Activated naive CD8-positive, alpha-beta T cell treated with anti-CD3 and anti-CD28 coated beads for 36 hours (primary cell): ENCODE measurements around the gene ARHGAP22. TPM values are rescaled to one million over a fixed set of nuclear protein-coding genes. Genes with fewer than 3 reads are reported as not detected.

Experiments
- DNase-seq: peaks from one replicate; pipeline ENCODE4 v3.0.0; 2021
- H3K27ac Mint-ChIP-seq: one replicate; pipeline ENCODE4 v1.8.0; 2022; ENCODE audit warnings: mild to moderate bottlenecking, moderate library complexity, mixed read lengths
- H3K27me3 Mint-ChIP-seq: one replicate; pipeline ENCODE4 v1.8.0; 2022; ENCODE audit warnings: mild to moderate bottlenecking, mixed read lengths
- H3K36me3 Mint-ChIP-seq: one replicate; pipeline ENCODE4 v1.8.0; 2021; ENCODE audit warnings: mild to moderate bottlenecking, mixed read lengths
- H3K4me1 Mint-ChIP-seq: one replicate; pipeline ENCODE4 v1.8.0; 2021; ENCODE audit warnings: mixed read lengths
- H3K4me3 Mint-ChIP-seq: one replicate; pipeline ENCODE4 v1.8.0; 2022; ENCODE audit warnings: mild to moderate bottlenecking, moderate library complexity, mixed read lengths
- H3K9me3 Mint-ChIP-seq: one replicate; pipeline ENCODE4 v1.8.0; 2022; ENCODE audit warnings: mixed read lengths
- total RNA-seq, 2 experiments: library from RNA; stranded (reverse); gene quantifications; one replicate each; pipeline ENCODE4 v1.2.3, GENCODE V29; 2021

Gene ARHGAP22
- total RNA-seq, 2 experiments from 2014 or later, result not detected

DNA sequence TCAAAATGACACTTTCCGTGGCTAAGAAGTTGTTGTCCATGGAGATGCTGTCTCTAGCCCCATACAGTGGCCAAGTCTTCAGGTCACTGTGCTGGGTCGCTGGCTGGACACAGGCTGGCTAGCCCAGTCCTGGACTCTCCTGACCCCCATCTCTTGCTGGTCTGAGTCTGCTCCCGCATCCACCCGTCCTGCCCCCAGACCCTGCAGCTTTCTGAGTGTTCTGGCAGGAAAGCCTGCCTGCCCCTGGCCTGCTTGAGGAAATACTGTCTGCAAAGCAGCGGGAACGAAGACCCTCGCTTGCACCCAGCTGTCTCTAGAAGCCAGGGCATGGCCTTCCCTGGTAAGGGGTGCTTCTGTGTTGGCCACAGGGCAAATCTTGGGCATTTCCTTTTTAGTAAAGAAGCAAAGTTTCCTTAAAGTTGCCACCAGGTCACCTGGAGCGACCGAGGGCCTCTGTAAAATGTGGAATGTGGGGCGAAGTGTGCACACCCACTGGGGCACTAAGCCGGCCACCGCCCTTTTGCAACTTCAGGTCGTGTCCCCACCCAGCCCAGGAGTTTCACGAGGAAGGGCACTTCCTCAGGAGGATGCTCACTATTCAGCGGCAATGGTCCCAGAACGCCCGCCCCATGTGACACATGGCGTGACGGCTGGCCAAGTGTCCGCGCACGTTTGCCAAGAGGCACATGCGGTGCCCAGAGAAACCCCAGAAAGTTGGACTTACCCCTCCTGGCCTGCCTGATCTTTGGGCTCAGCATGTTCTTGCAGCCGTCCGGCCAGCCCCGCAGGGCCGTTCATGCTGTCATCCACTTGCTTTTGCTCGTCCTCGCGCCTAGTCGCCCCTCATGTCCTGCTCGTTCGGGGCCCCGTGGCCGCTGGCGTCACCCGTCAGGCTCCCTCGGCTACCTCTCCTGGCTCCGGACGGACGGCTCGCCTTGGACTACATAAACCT lies 558 bp downstream of the ARHGAP22 start:
- no peak overlapping the region for H3K27ac Mint-ChIP-seq
- no peaks in the 10 kb centered on the region for H3K9me3 Mint-ChIP-seq
- H3K27me3 Mint-ChIP-seq, result peaks cover 42% of the 10 kb centered on the region
- H3K4me3 Mint-ChIP-seq, result peak overlapping the region; percentile 29
- H3K4me1 Mint-ChIP-seq, result peaks cover 3% of the 10 kb centered on the region
- DNase-seq, result no peak
- no peaks in the 10 kb centered on the region for H3K36me3 Mint-ChIP-seq

DNA sequence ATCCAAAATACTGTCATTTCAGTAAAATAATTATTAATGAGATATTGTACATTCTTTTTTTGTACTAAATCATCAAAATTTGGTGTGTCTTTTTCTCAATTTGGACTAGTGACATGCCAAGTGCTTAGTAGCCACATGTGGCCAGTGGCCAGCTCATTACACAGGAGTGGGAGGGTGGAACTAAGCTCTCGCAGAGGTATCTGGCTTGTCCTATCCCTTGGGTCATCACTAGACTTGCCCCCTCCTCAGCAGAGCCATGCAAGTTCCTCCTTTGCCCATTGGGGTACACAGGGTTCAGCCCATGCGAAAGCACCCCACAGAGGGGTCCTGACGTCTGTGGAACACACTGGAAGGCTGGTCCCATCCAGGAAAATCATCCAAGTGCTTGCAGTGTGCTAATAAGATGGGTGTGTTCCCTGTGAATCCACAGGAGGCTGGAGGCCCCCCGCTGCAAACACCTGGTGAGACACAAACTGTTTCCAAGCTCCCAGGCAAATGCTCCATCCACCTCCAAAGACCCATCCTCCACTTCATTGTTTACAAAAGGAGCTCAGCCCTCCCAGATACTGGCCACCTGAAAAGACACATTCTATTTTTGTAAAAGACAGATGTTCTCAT lies 1.3 kb downstream of the ARHGAP22 start:
- no peak for DNase-seq
- peaks cover 42% of the 10 kb centered on the region for H3K27me3 Mint-ChIP-seq
- peaks cover 3% of the 10 kb centered on the region for H3K4me1 Mint-ChIP-seq
- H3K36me3 Mint-ChIP-seq, result no peaks in the 10 kb centered on the region
- H3K4me3 Mint-ChIP-seq, result no peak overlapping the region
- no peaks in the 10 kb centered on the region for H3K9me3 Mint-ChIP-seq
- H3K27ac Mint-ChIP-seq, result no peak overlapping the region

DNA sequence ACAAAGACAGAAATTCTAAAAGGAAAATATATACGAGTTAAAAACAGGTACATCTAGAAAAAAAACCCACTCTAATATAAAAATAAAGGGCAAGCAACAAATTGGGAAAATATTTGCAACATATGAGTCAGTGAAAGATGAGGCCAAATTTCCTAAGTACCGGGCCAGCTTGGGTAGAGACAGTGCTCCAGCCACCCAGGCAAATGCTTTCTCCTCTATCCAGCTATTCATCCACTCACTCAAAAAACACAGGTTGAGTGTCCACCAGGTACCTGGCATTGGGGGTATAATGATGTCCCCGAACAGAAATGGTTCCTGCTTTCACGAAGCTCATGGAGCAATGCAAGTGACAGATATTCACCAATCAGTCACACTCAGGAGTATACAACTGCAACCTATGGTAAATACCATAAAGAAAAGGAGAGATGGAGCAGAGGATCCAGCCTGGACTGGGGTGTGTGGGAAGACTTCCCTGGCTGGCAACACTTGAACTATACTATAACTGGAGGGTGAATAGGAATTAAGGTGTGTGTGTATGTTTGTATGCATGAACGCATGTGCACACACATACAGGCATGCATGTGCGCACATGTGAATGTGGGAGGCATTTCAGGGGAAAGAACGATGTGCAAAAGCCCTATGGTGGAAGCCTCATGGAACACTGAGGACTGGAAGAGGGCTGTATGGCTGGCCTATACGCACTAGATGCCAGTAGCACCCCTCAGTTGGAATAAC lies 2.3 kb downstream of the ARHGAP22 start:
- no peak overlapping the region for H3K4me3 Mint-ChIP-seq
- H3K27me3 Mint-ChIP-seq, result peaks cover 42% of the 10 kb centered on the region
- no peak overlapping the region for H3K27ac Mint-ChIP-seq
- no peak for DNase-seq
- no peaks in the 10 kb centered on the region for H3K36me3 Mint-ChIP-seq
- no peaks in the 10 kb centered on the region for H3K9me3 Mint-ChIP-seq
- peaks cover 3% of the 10 kb centered on the region for H3K4me1 Mint-ChIP-seq

DNA sequence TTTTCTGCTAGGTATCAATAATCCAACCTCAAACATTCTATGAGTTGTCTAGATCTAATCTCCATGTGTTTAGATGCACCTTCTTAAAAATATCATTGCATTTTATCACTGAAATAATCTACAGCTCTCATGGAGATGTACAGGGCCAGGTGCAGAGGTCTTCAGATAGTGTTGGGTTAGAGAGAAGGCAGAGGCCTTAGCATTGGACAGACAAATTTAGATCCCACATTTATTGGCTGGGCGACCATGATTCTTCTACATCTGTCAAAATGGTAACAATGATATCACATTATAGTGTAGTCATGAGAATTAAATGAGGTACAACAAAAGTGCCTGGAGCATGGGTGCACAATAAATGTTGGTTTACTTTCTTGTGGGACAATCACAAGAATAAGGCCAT lies 3.1 kb downstream of the ARHGAP22 start:
- Mint-ChIP-seq H3K9me3 (no peaks in the 10 kb centered on the region), H3K27ac (no peak overlapping the region), H3K27me3 (peaks cover 37% of the 10 kb centered on the region), H3K4me1 (peaks cover 3% of the 10 kb centered on the region), H3K4me3 (no peak overlapping the region), H3K36me3 (no peaks in the 10 kb centered on the region)
- no peak for DNase-seq

DNA sequence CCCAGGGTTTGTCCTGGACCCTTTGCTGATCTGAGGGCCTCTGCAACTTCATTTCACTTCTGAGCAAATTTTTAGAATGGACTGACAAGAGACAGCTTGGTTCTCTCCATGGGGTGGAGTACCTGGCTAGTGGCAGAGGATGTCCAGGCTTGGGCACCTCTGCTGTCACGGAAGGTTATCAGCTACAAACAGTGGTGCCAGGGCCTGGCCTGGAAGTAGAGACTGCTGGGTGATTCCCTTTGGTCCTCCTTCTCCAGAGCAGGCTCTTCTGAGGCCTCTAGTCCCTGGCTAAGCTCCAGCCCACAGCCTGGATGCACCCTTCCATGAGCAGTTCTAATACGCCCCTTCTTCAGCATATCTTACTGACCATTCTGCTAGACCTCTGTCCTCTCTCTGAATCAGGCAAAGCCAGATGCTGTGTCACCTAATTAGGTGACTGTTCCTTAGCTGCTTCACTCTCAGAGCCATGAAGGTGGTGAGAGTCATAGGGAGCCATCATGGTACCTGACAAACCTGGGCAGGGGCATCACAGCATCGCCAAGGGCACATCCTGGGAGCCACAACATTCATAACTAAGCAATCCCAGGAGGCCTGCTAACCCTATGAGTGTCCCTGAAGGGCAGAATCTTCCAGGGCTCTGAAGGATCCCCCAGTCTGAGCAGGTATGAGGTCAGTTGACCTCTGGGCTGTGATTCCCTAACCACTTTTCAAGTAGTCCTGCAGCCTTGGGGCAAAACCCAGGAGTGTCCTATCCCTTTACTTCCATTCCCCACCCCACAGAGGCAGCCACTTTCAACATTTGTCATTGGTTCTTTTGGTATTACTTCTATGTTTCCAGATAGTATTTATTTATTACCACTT lies 4.0 kb downstream of the ARHGAP22 start:
- no peak overlapping the region for H3K4me3 Mint-ChIP-seq
- peaks cover 3% of the 10 kb centered on the region for H3K4me1 Mint-ChIP-seq
- no peaks in the 10 kb centered on the region for H3K36me3 Mint-ChIP-seq
- no peak overlapping the region for H3K27ac Mint-ChIP-seq
- no peaks in the 10 kb centered on the region for H3K9me3 Mint-ChIP-seq
- DNase-seq, result no peak
- peaks cover 28% of the 10 kb centered on the region for H3K27me3 Mint-ChIP-seq

DNA sequence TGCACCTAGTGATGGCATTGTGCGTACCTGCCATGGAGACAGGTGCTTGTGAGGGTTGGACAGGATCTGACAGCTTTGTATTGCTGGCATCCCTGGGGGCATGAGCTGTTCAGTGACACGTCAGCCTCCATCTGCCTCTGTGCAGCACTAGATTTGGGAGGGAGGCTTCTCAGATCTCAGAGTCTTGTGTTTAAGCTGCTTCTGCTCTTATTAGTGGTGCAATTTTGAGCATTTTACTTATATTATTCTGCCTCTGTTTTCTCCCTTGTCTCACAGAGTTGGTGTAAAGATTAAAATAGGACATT lies 5.1 kb downstream of the ARHGAP22 start:
- Mint-ChIP-seq H3K4me1 (no peaks in the 10 kb centered on the region), H3K27ac (no peak overlapping the region), H3K27me3 (peaks cover 17% of the 10 kb centered on the region), H3K9me3 (no peaks in the 10 kb centered on the region), H3K4me3 (no peak overlapping the region), H3K36me3 (no peaks in the 10 kb centered on the region)
- no peak for DNase-seq

DNA sequence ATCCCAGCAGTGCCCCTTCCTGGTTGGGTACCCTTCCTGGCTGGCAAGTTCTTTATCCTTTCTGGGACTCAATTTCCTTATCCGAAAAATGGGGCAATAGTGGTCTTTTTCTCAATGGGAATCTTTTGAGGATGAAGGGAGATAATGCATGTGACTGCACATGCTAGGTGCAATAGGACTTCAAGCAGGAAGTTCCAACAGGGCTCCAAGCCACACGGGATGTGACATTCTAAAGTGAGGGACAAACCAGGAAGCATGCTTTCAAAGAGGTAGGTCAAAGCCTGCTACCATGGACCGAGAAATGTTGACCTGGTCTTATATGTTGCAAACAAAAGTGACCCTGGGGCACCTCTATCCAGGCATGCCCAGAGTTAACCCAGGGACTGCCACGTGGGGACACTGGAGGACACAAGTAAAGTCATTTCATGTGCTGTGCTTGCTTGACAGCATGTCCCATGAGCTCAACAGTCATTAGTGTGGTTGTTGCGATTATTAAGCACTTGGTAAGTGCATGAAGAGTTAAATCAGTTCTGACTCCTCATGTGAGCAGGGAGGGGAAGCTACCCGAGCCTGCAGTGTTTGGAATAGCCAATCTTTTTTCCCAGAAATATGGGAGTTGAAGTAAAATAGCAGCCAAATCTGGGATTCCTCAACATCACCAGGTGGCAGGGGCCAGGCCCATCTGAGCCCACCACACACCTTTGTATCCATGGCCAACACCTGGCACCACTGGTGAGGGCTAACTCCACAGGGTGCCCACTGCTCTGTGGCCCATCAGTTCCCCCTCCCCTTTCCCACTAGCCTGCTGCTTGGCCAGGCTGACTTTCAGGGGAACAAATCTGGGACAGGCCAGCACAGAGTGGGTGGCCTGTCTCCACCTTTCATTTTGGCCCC lies 5.7 kb downstream of the ARHGAP22 start:
- Mint-ChIP-seq H3K36me3 (no peaks in the 10 kb centered on the region), H3K4me1 (no peaks in the 10 kb centered on the region), H3K4me3 (no peak overlapping the region), H3K27me3 (peaks cover 11% of the 10 kb centered on the region), H3K27ac (no peak overlapping the region), H3K9me3 (no peaks in the 10 kb centered on the region)
- no peak for DNase-seq

DNA sequence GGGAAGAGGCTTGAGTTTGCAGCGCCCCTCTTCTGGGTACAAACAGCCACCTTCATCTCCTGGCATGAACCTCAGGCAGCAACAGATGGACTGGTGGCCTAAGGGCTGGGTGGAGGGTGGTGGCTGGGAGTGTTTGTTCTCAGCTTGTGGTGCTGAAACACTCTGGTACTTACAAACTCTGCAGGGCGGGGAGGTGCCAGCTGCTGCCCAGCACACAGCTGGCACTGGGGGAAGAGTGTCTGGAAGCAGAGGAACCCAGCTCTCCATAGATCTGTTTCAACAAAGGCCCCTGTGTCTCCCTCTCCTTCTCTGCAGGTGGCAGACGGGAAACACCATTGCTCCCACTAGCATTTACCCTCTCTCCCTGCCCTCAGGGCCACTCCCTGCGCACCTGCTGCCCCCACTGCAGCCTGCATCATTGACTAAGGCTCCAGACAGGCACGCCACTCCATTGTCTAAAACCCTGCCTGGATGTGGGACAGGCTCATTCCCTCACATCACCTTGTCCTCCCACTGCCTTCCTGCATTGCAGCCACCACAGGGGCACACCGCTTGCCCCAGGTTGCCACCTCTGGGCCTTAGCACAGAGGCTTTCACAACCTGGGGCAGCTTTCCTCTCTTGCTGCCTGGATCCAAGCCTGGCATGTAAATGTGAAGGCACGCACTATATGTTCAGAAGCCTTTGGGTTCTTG lies 6.5 kb downstream of the ARHGAP22 start:
- DNase-seq, result no peak
- H3K36me3 Mint-ChIP-seq, result no peaks in the 10 kb centered on the region
- H3K9me3 Mint-ChIP-seq, result no peaks in the 10 kb centered on the region
- no peaks in the 10 kb centered on the region for H3K4me1 Mint-ChIP-seq
- no peak overlapping the region for H3K27ac Mint-ChIP-seq
- no peak overlapping the region for H3K4me3 Mint-ChIP-seq
- H3K27me3 Mint-ChIP-seq, result peaks cover 4% of the 10 kb centered on the region

DNA sequence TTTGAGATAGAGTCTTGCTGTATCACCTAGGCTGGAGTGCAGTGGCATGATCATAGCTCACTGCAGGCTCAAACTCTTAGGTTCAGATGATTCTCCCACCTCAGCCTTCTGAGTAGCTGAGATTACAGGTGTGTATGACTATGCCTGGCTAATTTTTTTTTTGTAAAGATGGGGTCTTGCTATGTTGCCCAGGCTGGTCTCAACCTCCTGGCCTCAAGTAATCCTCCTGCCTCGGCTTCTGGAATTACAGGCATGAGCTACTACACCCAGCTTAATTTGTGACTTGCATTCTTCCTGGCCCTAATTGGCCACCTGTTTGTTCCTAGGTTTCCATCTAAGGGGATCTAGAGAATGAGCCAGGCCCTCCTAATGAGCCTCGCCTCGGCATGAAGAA lies 9.3 kb downstream of the ARHGAP22 start:
- H3K27ac Mint-ChIP-seq, result no peak overlapping the region
- no peaks in the 10 kb centered on the region for H3K27me3 Mint-ChIP-seq
- no peaks in the 10 kb centered on the region for H3K9me3 Mint-ChIP-seq
- H3K4me1 Mint-ChIP-seq, result no peaks in the 10 kb centered on the region
- no peak for DNase-seq
- H3K36me3 Mint-ChIP-seq, result no peaks in the 10 kb centered on the region
- no peak overlapping the region for H3K4me3 Mint-ChIP-seq

DNA sequence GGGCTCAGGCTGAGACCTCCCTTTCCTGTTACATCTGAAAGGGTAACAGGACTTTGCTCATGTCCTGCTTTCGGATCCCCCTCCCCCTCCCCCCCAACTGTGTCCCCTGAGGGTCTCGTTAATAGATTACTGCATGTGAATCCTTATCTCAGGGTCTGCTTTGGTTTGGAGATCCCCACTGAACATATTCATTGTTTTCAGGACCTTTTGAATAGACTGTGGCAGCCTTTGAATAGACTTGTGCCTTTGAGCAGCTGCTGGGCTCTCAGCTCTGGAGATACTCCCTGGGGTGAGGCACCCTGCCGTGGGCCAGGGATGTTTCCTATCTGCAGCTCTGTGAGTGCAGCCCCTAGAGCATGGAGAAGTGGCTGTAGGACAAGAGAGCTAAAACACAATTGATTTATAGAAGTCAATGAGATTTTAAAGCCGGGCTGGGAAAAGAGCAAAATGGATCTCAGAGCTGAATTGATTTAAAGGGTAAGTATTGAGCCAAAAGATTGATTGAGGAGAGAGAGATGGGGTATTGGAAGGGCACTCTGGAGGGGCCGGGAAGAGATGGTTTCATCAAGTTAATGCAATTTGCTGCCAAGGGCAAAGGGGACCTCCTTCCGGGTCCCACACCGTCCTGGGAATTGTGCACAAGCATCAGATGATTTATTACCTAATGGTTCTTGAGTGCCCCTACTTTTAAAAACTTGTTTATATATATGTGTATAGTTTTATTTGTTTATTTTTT lies 9.9 kb downstream of the ARHGAP22 start:
- no peak overlapping the region for H3K4me3 Mint-ChIP-seq
- H3K9me3 Mint-ChIP-seq, result no peaks in the 10 kb centered on the region
- no peak overlapping the region for H3K27ac Mint-ChIP-seq
- no peaks in the 10 kb centered on the region for H3K27me3 Mint-ChIP-seq
- H3K36me3 Mint-ChIP-seq, result no peaks in the 10 kb centered on the region
- no peak for DNase-seq
- H3K4me1 Mint-ChIP-seq, result no peaks in the 10 kb centered on the region

DNA sequence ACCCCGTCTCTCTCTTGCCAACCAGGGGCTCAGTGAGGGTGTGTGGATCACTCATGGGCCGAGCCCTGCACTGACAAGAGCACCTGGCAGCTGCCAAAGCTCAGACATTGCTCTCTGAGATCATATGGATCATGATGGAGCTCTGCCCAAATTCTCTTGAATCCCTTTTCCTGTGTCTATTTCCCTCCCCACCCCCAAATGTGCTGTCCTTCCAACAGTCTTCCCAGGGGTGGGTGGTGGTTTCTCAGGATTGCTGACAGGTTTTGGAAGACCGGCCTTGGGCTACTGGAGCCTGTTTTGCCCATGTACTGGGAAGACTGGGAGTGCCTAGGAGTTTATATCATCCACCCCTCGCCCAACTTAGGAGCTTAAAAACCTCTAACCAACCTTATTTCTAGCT lies 10.5 kb downstream of the ARHGAP22 start:
- Mint-ChIP-seq H3K27me3 (no peaks in the 10 kb centered on the region), H3K4me1 (no peaks in the 10 kb centered on the region), H3K27ac (no peak overlapping the region), H3K9me3 (no peaks in the 10 kb centered on the region), H3K4me3 (no peak overlapping the region), H3K36me3 (no peaks in the 10 kb centered on the region)
- DNase-seq, result no peak

DNA sequence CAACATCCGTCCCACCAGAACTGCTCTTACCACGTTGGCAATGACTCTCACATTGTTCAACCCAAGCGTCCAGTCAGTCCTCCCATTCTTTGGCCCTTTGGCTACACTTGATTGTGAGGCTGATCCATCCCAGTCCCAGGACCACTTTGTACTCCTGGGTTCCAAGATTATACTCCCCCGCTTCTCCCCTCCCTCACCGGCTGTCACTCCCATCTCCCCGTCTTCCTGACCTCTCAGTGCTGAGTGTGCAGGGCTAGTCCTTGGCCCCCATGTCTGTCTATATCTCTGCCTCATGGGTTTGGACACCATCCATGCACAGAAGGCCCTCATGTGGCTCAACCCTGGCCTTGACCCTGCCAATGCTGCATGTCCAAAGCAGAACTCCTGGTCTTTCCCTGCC lies 12.5 kb downstream of the ARHGAP22 start:
- Mint-ChIP-seq H3K9me3 (no peaks in the 10 kb centered on the region), H3K27me3 (no peaks in the 10 kb centered on the region), H3K36me3 (no peaks in the 10 kb centered on the region), H3K27ac (no peak overlapping the region), H3K4me1 (no peaks in the 10 kb centered on the region), H3K4me3 (no peak overlapping the region)
- DNase-seq, result no peak

DNA sequence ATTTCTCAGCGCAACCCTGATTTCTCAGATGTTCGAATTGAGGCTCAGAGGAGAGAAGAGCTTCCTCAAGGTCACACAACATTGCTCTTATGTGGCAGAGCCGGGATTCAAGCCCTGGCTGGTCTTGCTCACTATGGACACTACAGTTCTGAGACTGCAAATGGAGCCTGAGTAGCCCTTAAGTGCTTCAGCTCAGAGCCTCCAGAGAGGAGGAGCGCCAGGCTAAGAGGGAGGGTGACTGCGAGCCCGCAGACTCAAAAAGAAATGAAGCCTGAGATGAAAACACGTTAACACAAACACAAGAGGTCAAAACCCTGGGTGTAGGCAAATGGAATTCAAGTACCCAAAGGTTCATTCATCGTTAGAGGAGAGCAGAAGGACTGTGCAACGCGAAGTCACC lies 13.9 kb downstream of the ARHGAP22 start:
- H3K9me3 Mint-ChIP-seq, result no peaks in the 10 kb centered on the region
- no peaks in the 10 kb centered on the region for H3K4me1 Mint-ChIP-seq
- no peak for DNase-seq
- H3K4me3 Mint-ChIP-seq, result no peak overlapping the region
- no peaks in the 10 kb centered on the region for H3K36me3 Mint-ChIP-seq
- H3K27me3 Mint-ChIP-seq, result no peaks in the 10 kb centered on the region
- H3K27ac Mint-ChIP-seq, result no peak overlapping the region
